Right lobe of liver (tissue), 6 donors: ENCODE data around the gene ST6GALNAC5. TPM values are rescaled to one million over a fixed set of nuclear protein-coding genes. Genes with fewer than 3 reads are reported as not detected.

Experiments used
- ATAC-seq, 4 donors: fragments of 200-7000 bp; cut with Tn5 transposase; one replicate each; pipeline ENCODE4 v1.9.1; 2020; ENCODE audit warnings: mild to moderate bottlenecking in 4 of 4, moderate library complexity in 4 of 4
- DNase-seq, 3 donors: peaks; one replicate each; pipeline ENCODE4 v3.0.0-alpha.2; 2020
- H3K27ac ChIP-seq, 3 donors: fragments of 200-600 bp; one replicate each; pipeline ENCODE4 v1.8.0; 2022
- H3K27me3 ChIP-seq, 2 donors: fragments of 200-600 bp; one replicate each; pipeline ENCODE4 v1.8.0; 2022
- H3K36me3 ChIP-seq, 4 donors: fragments of 200-600 bp; sonication (generic) in 1 of 4; one replicate each; pipeline versions ENCODE4 v1.5.1 to v1.8.0; 2017 to 2022; ENCODE audit warnings: control low read depth in 1 of 4
- H3K4me1 ChIP-seq, 4 donors: fragments of 200-600 bp; sonication (generic) in 1 of 4; one replicate each; pipeline versions ENCODE4 v1.5.1 to v1.8.0; 2017 to 2022; ENCODE audit warnings: control low read depth in 1 of 4
- H3K4me3 ChIP-seq, 3 donors: fragments of 200-600 bp; one replicate each; pipeline ENCODE4 v1.8.0; 2022
- H3K9me3 ChIP-seq, 4 donors: fragments of 200-600 bp; sonication (generic) in 1 of 4; one replicate each; pipeline versions ENCODE4 v1.5.1 to v1.8.0; 2017 to 2022; ENCODE audit warnings: control low read depth in 1 of 4
- CTCF ChIP-seq, 4 donors: fragments of 200-600 bp in 3 of 4; fragments of 450-650 bp in 1 of 4; IDR thresholded peaks; one replicate each; pipeline versions ENCODE4 v1.5.1 to v1.8.0; 2016 to 2022; ENCODE audit warnings: antibody characterized with exemption in 4 of 4, mild to moderate bottlenecking in 2 of 4
- POLR2A ChIP-seq: fragments of 450-650 bp; IDR thresholded peaks from one replicate; pipeline ENCODE4 v1.6.1; 2017; ENCODE audit warnings: antibody characterized with exemption, mild to moderate bottlenecking
- WGBS: methylation state at CpG from one replicate; pipeline ENCODE4 v1.1.6; 2018; ENCODE audit warnings: low coverage, low lambda C conversion rate; ENCODE audit not compliant: insufficient coverage; ENCODE audit errors: missing lambda C conversion rate; 5-methylcytosine and 5-hydroxymethylcytosine counted together
- intact Hi-C, 2 donors: fragments of 100-400 bp; cut with DNase I; formaldehyde crosslinking; loops; one replicate each; pipeline versions ENCODE4 v1.11.2 to v1.14.1; 2022
- total RNA-seq, 6 experiments: library from RNA; depleted of rRNA in 2 of 6; stranded (reverse); fragments of >200 nt in 2 of 6; fragmentation: NEBNext Ultra II Directional in 3 of 6; extraction: Animal tissue kit (Norgen Biotek cat#: 25700) in 3 of 6; gene quantifications; one replicate each; pipeline versions ENCODE4 v1.1.0 to v1.2.4, GENCODE V29; 2016 to 2023
- donor health status: DM: no; HTN: yes; CAD: no.
- donor health status: DM: no; HTN: no; CAD: no.
- donor health status: DM: no; HTN: no; CAD: no.
- donor health status: DM: no; HTN: yes; CAD: no.
- donor health status: DM: no; HTN: yes; CAD: no.

Gene ST6GALNAC5
- total RNA-seq, 6 experiments from 2014 or later, result not detected

GRCh38 chr1:76856104-76856503, 11.2 kb upstream of the ST6GALNAC5 start:
- Histone ChIP-seq H3K4me1 (no peaks in the 10 kb centered on the region), H3K9me3 (no peaks in the 10 kb centered on the region), H3K36me3 (no peaks in the 10 kb centered on the region), H3K27me3 (no peaks in the 10 kb centered on the region), H3K27ac (no peak overlapping the region), H3K4me3 (no peak overlapping the region)
- ATAC-seq (no peak), DNase-seq (no peak)
- 42% methylated on average over 5 of the region's 5 CpGs for WGBS
- intact Hi-C loops, result no loop called here
- TF ChIP-seq POLR2A (no peak), CTCF (IDR thresholded peaks at IDR 0.05) (no peak)

GRCh38 chr1:76857138-76857537, 10.1 kb upstream of the ST6GALNAC5 start:
- no peak overlapping the region for H3K4me3 ChIP-seq
- intact Hi-C loops, result no loop called here
- H3K9me3 ChIP-seq, result no peaks in the 10 kb centered on the region
- ATAC-seq (no peak), DNase-seq (no peak)
- H3K4me1 ChIP-seq, result no peaks in the 10 kb centered on the region
- no peak overlapping the region for H3K27ac ChIP-seq
- H3K36me3 ChIP-seq, result no peaks in the 10 kb centered on the region
- TF ChIP-seq CTCF (IDR thresholded peaks at IDR 0.05), result no peak
- no peak for TF ChIP-seq POLR2A
- no peaks in the 10 kb centered on the region for H3K27me3 ChIP-seq
- 64% methylated on average over 5 of the region's 5 CpGs for WGBS

DNA sequence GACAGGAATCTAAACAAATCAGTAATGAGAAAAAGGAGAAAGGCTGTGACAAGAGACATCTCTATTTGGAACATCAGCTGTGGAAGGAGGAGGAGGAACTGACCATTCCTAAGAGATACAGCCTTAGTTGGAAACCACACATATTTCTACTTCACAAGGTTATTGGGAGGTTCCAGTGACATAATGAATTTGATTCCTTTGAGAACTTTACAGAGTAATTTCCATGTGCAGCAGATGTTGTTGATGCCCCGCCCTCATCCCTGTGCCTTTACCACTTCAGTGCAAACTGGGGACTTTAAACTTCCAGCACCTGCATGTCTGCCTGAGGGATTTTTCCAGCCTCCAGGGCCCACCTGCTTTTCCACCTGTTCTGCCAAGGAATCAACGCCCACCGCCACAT, 9.3 kb upstream of the ST6GALNAC5 start:
- ATAC-seq, result no peak
- Histone ChIP-seq H3K4me1 (no peaks in the 10 kb centered on the region), H3K27ac (no peak overlapping the region), H3K9me3 (no peaks in the 10 kb centered on the region), H3K27me3 (no peaks in the 10 kb centered on the region), H3K36me3 (no peaks in the 10 kb centered on the region), H3K4me3 (no peak overlapping the region)
- WGBS, result 79% methylated on average over 3 of the region's 3 CpGs
- no peak for TF ChIP-seq POLR2A
- TF ChIP-seq CTCF (IDR thresholded peaks at IDR 0.05), result no peak
- DNase-seq, result no peak
- intact Hi-C loops, result no loop called here

DNA sequence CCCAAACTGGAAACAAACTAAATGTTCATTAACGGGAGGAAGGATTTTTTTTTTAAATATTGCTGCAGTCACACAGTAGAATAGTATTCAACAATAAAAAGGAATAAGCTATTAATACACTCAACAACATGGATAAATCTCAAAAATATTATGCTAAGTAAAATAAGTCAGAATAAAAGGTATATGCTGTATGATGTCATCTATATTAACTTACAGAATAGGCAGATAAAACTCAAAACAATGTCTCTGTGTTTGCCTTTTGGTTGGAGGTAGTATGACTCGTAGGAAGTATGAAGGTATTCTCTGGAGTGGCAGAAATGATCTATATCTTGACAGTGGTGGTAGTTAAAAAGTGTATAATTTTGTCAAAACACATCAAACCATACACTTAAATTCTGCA, 6.1 kb upstream of the ST6GALNAC5 start:
- no peaks in the 10 kb centered on the region for H3K9me3 ChIP-seq
- DNase-seq, result no peak
- WGBS, result 71% methylated on average over 2 of the region's 2 CpGs
- ATAC-seq, result no peak
- intact Hi-C loops, result no loop called here
- no peaks in the 10 kb centered on the region for H3K36me3 ChIP-seq
- no peak for TF ChIP-seq POLR2A
- TF ChIP-seq CTCF (IDR thresholded peaks at IDR 0.05), result no peak
- no peak overlapping the region for H3K4me3 ChIP-seq
- H3K4me1 ChIP-seq, result no peaks in the 10 kb centered on the region
- no peaks in the 10 kb centered on the region for H3K27me3 ChIP-seq
- H3K27ac ChIP-seq, result no peak overlapping the region

- Histone ChIP-seq H3K27ac (no peak overlapping the region), H3K9me3 (no peaks in the 10 kb centered on the region), H3K4me3 (no peak overlapping the region), H3K4me1 (peaks cover 0 to under 1% (median 0%) of the 10 kb centered on the region in 4 donors), H3K27me3 (no peaks in the 10 kb centered on the region), H3K36me3 (no peaks in the 10 kb centered on the region)
- no peak for TF ChIP-seq CTCF (IDR thresholded peaks at IDR 0.05)
- TF ChIP-seq POLR2A, result no peak
- intact Hi-C loops, result no loop called here
- no peak for DNase-seq
- ATAC-seq, result no peak
Observed at GRCh38 chr1:76862447-76862846, 4.8 kb upstream of the ST6GALNAC5 start.
